ENCODE measurements around the gene CNOT11.

The CNOT11 gene

GRCh38 chr2:101267671-101268656 lies 15.3 kb downstream of the CNOT11 start:
- peaks cover 3% of the 10 kb centered on the region; the same call in 1 of the 2 replicates for H3K36me3 ChIP-seq
- DNase-seq, result no peak
- H3K4me3 ChIP-seq (ENCODE audit: low read depth, low read length), result no peak overlapping the region
- H3K27me3 ChIP-seq, result no peaks in the 10 kb centered on the region
- H3K4me1 ChIP-seq, result no peaks in the 10 kb centered on the region
- TF ChIP-seq CTCF (IDR thresholded peaks at IDR 0.05; ENCODE audit: low read depth, low read length), result no peak
- no peaks in the 10 kb centered on the region for H3K9me3 ChIP-seq

GRCh38 chr2:101270700-101271259 lies 18.1 kb downstream of the CNOT11 start:
- no peaks in the 10 kb centered on the region for H3K4me1 ChIP-seq
- no peak for TF ChIP-seq CTCF (IDR thresholded peaks at IDR 0.05; ENCODE audit: low read depth, low read length)
- H3K27me3 ChIP-seq, result no peaks in the 10 kb centered on the region
- no peaks in the 10 kb centered on the region for H3K9me3 ChIP-seq
- no peak overlapping the region for H3K4me3 ChIP-seq (ENCODE audit: low read depth, low read length)
- H3K36me3 ChIP-seq, result peaks cover 3% of the 10 kb centered on the region; the same call in 1 of the 2 replicates
- no peak for DNase-seq

GRCh38 chr2:101272045-101272784 lies 19.5 kb downstream of the CNOT11 start:
- Histone ChIP-seq H3K4me3 (ENCODE audit: low read depth, low read length) (no peak overlapping the region), H3K9me3 (no peaks in the 10 kb centered on the region), H3K36me3 (peaks cover 3% of the 10 kb centered on the region; the same call in 1 of the 2 replicates), H3K4me1 (no peaks in the 10 kb centered on the region), H3K27me3 (no peaks in the 10 kb centered on the region)
- DNase-seq, result no peak
- TF ChIP-seq CTCF (IDR thresholded peaks at IDR 0.05; ENCODE audit: low read depth, low read length), result no peak

DNA sequence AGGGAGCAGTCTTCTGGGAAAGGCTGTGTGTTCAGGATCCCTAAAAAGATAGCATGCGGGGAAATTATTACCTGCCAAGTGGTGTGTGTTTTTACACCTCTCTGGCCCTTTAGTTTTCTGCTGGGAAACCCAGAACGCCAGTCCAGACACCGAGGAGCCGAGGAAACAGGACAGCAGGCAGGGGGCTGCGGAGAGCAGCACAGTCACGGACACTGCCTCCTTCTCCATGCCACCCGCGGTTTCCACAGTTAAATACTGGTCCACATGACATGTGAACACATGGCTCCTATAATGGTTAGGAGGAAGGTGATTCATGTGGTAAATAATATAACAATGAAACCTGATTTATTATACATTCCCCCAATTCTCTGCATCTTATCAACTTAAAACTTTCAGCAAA lies 20.4 kb downstream of the CNOT11 start:
- H3K4me3 ChIP-seq (ENCODE audit: low read depth, low read length), result no peak overlapping the region
- no peaks in the 10 kb centered on the region for H3K9me3 ChIP-seq
- DNase-seq, result no peak
- H3K4me1 ChIP-seq, result no peaks in the 10 kb centered on the region
- no peaks in the 10 kb centered on the region for H3K27me3 ChIP-seq
- no peak for TF ChIP-seq CTCF (IDR thresholded peaks at IDR 0.05; ENCODE audit: low read depth, low read length)
- H3K36me3 ChIP-seq, result peaks cover 3% of the 10 kb centered on the region; the same call in 1 of the 2 replicates

DNA sequence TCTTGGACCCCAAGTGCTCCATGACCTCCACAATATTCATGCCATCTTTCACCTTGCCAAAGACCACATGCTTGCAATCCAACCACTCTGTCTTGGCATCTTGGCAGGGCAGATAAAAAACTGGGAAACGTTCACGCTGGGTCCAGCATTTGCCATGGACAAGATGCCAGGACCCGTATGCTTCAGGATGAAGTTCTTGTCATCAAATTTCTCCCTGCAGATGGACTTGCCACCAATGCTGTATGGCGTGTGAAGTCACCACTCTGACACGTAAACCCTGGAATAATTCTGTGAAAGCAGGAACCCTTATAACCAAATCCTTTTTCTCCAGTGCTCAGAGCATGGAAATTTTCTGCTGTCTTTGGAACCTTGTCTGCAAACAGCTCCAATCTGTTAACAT lies 21.5 kb downstream of the CNOT11 start:
- Histone ChIP-seq H3K27me3 (no peaks in the 10 kb centered on the region), H3K9me3 (no peaks in the 10 kb centered on the region), H3K4me3 (ENCODE audit: low read depth, low read length) (no peak overlapping the region), H3K4me1 (no peaks in the 10 kb centered on the region), H3K36me3 (peaks cover 3% of the 10 kb centered on the region; the same call in 1 of the 2 replicates)
- no peak for DNase-seq
- TF ChIP-seq CTCF (IDR thresholded peaks at IDR 0.05; ENCODE audit: low read depth, low read length), result no peak
